GM21529 (cell line): Measurements from ENCODE around the gene C17orf107.

Experiments used
- ATAC-seq: cut with Tn5 transposase; IDR thresholded peaks from one replicate; pipeline ENCODE4 v1.9.1; 2021; ENCODE audit not compliant: unreplicated experiment

C17orf107 gene

GRCh38 chr17:4870855-4871254 is 28.5 kb upstream of the C17orf107 start:
- ATAC-seq, result no peak

- ATAC-seq, result no peak
These were observed 26.6 kb upstream of the C17orf107 start for GRCh38 chr17:4872786-4873185.

GRCh38 chr17:4877089-4877488 is 22.2 kb upstream of the C17orf107 start:
- ATAC-seq, result no peak

GRCh38 chr17:4879601-4880000 is 19.7 kb upstream of the C17orf107 start:
- ATAC-seq, result no peak

GRCh38 chr17:4880857-4881256 is 18.5 kb upstream of the C17orf107 start:
- no peak for ATAC-seq

GRCh38 chr17:4881761-4882555 is 17.4 kb upstream of the C17orf107 start:
- no peak for ATAC-seq

GRCh38 chr17:4884489-4884888 is 14.8 kb upstream of the C17orf107 start:
- ATAC-seq, result no peak

- ATAC-seq, result no peak
These were observed 12.5 kb upstream of the C17orf107 start for GRCh38 chr17:4886830-4887229.

GRCh38 chr17:4887581-4887980 is 11.8 kb upstream of the C17orf107 start:
- ATAC-seq, result no peak

GRCh38 chr17:4891411-4892410 is 7.6 kb upstream of the C17orf107 start:
- no peak for ATAC-seq

- ATAC-seq, result no peak
These were observed 6.7 kb upstream of the C17orf107 start for GRCh38 chr17:4892499-4893221.

- ATAC-seq, result no peak
These were observed 6.1 kb upstream of the C17orf107 start for GRCh38 chr17:4893272-4893671.

GRCh38 chr17:4893721-4894560 is 5.4 kb upstream of the C17orf107 start:
- ATAC-seq, result no peak

GRCh38 chr17:4895121-4895520 is 4.2 kb upstream of the C17orf107 start:
- no peak for ATAC-seq

- no peak for ATAC-seq
These were observed 3.5 kb upstream of the C17orf107 start for GRCh38 chr17:4895657-4896331.

- no peak for ATAC-seq
These were observed 2.8 kb upstream of the C17orf107 start for GRCh38 chr17:4896332-4897197.

- no peak for ATAC-seq
These were observed 2.1 kb upstream of the C17orf107 start for GRCh38 chr17:4897198-4897687.

GRCh38 chr17:4897785-4898184 is 1.6 kb upstream of the C17orf107 start:
- no peak for ATAC-seq

- ATAC-seq, result no peak
These were observed 985 bp upstream of the C17orf107 start for GRCh38 chr17:4898351-4898750.
